HFFc6 (cell line): ENCODE results near the gene STRN3. TPM values are rescaled to one million over a fixed set of nuclear protein-coding genes. Genes with fewer than 3 reads are reported as not detected.
"Not testable (repeated sequence)": the region's sequence is repeated elsewhere in the genome, so short reads cannot be mapped to it uniquely, and the experiment has no call there.

Experiments
- DNase-seq: peaks from one replicate; pipeline ENCODE4 v3.0.0-alpha.2; 2018
- H3K27ac Mint-ChIP-seq: 2 replicates; pipeline ENCODE4 v1.8.0; 2020; ENCODE audit warnings: mild to moderate bottlenecking, mixed read lengths
- H3K27me3 Mint-ChIP-seq: 2 replicates; pipeline ENCODE4 v1.8.0; 2021; ENCODE audit warnings: mild to moderate bottlenecking, moderate library complexity, mixed read lengths; ENCODE audit not compliant: insufficient read depth
- H3K36me3 Mint-ChIP-seq: 2 replicates; pipeline ENCODE4 v1.8.0; 2021; ENCODE audit warnings: low read depth, mixed read lengths
- H3K4me1 Mint-ChIP-seq: 2 replicates; pipeline ENCODE4 v1.8.0; 2020; ENCODE audit warnings: low read depth, mixed read lengths
- H3K4me3 Mint-ChIP-seq: 2 replicates; pipeline ENCODE4 v1.8.0; 2020; ENCODE audit warnings: mild to moderate bottlenecking, moderate library complexity, mixed read lengths
- H3K9me3 Mint-ChIP-seq: 2 replicates; pipeline ENCODE4 v1.8.0; 2020; ENCODE audit warnings: mild to moderate bottlenecking, mixed read lengths
- total RNA-seq, 6 experiments: library from RNA; stranded (reverse); fragmentation: NEBNext Ultra II Directional; extraction: Animal tissue kit (Norgen Biotek cat#: 25700); gene quantifications; 2 replicates in 1 of 6; 3 replicates in 5 of 6; pipeline ENCODE4 v1.2.3, GENCODE V29; 2021
- TF ChIP-seq, protein P1 (sequence below): fragments of 200-600 bp; sonication (generic); IDR thresholded peaks from 2 replicates; pipeline ENCODE4 v1.5.0; 2021; ENCODE audit warnings: antibody characterized with exemption, mild to moderate bottlenecking

The STRN3 gene
- total RNA-seq, 6 experiments from 2014 or later, result 34.5 to 40.6 (median 38.6) TPM

DNA sequence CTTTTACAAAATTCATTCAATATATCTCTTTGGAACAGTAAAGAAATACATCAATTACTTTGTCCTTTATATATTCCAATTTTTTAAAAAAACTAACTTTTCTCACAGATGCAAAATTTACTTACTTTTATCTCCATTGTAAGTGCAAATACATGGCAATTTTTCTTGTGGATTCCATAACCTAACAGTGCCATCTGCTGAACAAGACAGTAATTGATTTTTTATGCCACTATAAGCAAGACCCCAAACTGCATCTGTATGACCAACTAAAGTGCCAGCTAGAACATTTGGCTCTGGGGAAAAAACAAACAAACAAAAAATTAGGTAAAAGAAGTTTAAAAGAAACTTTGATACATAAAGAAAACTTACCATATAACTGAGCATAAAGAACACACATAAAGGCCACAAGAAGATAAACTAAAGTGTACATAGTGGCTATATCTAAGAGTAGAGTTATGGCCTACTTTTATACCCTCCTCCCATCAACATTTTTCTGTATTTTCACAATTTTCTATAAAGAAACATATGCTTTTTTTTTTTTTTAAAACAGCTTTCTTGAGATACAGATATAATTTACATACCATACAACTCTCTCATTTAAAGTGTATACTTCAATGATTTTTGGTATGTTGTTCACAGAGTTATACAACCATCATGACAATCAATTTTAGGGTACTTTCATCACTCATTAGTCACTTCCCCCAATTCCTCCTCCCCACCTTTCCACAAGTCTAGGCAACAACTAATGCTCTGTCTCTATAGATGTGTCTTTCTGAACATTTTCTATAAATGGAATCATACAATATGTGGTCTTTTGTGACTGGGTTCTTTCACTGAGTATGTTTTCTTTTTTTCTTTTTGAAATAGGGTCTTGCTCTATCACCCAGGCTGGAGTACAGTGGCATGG lies 119.2 kb downstream of the STRN3 start:
- TF ChIP-seq, protein P1, sequence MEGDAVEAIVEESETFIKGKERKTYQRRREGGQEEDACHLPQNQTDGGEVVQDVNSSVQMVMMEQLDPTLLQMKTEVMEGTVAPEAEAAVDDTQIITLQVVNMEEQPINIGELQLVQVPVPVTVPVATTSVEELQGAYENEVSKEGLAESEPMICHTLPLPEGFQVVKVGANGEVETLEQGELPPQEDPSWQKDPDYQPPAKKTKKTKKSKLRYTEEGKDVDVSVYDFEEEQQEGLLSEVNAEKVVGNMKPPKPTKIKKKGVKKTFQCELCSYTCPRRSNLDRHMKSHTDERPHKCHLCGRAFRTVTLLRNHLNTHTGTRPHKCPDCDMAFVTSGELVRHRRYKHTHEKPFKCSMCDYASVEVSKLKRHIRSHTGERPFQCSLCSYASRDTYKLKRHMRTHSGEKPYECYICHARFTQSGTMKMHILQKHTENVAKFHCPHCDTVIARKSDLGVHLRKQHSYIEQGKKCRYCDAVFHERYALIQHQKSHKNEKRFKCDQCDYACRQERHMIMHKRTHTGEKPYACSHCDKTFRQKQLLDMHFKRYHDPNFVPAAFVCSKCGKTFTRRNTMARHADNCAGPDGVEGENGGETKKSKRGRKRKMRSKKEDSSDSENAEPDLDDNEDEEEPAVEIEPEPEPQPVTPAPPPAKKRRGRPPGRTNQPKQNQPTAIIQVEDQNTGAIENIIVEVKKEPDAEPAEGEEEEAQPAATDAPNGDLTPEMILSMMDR, result peak; percentile 64
- no peaks in the 10 kb centered on the region for H3K4me1 Mint-ChIP-seq
- no peaks in the 10 kb centered on the region for H3K27me3 Mint-ChIP-seq
- no peak for DNase-seq
- no peaks in the 10 kb centered on the region for H3K9me3 Mint-ChIP-seq
- no peak overlapping the region for H3K4me3 Mint-ChIP-seq
- H3K36me3 Mint-ChIP-seq, result peaks cover 5% of the 10 kb centered on the region; the same call in 1 of the 2 replicates
- no peak overlapping the region for H3K27ac Mint-ChIP-seq

DNA sequence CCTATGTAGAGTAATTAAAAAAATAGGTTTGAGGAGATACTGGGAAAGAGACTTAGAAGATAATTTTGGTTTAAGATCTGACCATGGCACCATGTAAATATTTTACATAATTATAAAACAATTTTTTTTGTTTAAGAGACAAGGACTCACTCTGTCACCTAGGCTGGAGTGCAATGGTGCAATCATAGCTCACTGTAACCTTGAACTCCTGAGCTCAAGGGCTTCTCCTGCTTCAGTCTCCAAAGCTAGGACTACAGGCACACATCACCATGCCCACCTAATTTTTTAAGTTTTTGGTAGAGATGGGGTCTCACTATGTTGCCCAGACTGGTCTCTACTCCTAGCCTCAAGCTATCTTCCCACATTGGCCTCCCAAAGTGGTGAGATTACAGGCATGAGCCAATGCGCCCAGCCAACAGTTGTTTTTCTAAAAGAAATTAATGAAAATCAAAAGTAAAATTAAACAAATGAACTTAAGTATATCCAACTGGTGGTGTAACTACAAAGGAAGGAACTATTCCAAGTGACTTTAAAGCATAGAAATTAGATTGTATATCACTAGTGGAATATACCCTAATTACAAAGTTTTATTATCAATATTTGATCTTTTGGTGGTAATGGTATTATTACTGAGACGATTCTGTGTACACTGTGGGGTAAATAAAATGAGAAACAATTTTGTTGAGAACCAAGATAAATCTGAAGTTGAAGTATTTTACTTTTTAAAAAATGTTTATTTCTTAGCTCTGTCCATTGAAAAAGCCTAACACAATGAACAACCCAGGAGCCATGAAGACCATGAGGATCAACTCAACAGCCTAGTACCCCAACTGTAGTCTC lies 122.7 kb downstream of the STRN3 start:
- Mint-ChIP-seq H3K9me3 (no peaks in the 10 kb centered on the region), H3K36me3 (peaks cover 11% of the 10 kb centered on the region), H3K27me3 (no peaks in the 10 kb centered on the region), H3K27ac (no peak overlapping the region), H3K4me1 (no peaks in the 10 kb centered on the region), H3K4me3 (no peak overlapping the region)
- TF ChIP-seq, protein P1, result no peak
- no peak for DNase-seq

DNA sequence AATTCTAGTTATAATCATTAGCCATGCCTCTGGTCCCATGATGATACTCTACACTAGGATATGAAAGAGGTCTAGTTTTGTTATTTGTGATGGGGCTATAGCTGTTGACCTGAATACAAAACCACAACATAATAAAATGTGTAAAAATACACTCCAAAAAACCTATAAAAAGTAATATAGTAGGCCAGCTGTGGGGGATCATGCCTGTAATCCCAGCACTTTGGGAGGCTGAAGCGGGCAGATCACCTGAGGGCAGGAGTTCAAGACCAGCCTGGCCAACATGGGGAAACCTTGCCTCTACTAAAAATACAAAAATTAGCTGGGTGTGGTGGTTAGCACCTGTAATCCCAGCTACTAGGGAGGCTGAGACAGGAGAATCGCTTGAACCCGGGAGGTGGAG lies 129.1 kb downstream of the STRN3 start:
- H3K36me3 Mint-ChIP-seq, result peaks cover 30% of the 10 kb centered on the region
- H3K27me3 Mint-ChIP-seq, H3K9me3 Mint-ChIP-seq: not testable (repeated sequence)

DNA sequence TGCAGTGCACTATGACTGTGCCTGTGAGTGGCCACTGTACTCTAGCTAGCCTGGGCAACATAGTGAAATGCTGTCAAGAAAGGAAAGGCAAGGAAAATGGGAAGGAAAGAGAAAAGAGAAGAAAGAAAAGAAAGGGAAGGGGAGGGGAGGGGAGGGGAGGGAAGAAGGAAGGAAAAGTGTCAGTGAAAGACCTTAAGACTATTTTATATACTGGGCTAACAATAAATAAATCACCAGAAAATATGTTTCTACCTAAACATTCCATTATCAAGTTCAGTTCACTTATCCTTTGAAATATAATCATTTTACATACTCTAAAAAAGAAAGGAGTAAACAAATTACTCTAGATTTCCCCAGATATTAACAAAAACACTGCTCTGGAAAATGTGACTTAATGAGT lies 129.7 kb downstream of the STRN3 start:
- no peak for DNase-seq
- no peaks in the 10 kb centered on the region for H3K27me3 Mint-ChIP-seq
- no peak overlapping the region for H3K27ac Mint-ChIP-seq
- H3K36me3 Mint-ChIP-seq, result peaks cover 30% of the 10 kb centered on the region
- H3K4me3 Mint-ChIP-seq, result no peak overlapping the region; the same call in 1 of the 2 replicates
- H3K9me3 Mint-ChIP-seq, result no peaks in the 10 kb centered on the region
- TF ChIP-seq, protein P1, result no peak
- peaks cover 15% of the 10 kb centered on the region for H3K4me1 Mint-ChIP-seq

More for the DNA sequence above, 129.1 kb downstream of the STRN3 start:
- H3K4me1 Mint-ChIP-seq, result peaks cover 15% of the 10 kb centered on the region
- not testable (repeated sequence) for DNase-seq, H3K4me3 Mint-ChIP-seq, H3K27ac Mint-ChIP-seq

DNA sequence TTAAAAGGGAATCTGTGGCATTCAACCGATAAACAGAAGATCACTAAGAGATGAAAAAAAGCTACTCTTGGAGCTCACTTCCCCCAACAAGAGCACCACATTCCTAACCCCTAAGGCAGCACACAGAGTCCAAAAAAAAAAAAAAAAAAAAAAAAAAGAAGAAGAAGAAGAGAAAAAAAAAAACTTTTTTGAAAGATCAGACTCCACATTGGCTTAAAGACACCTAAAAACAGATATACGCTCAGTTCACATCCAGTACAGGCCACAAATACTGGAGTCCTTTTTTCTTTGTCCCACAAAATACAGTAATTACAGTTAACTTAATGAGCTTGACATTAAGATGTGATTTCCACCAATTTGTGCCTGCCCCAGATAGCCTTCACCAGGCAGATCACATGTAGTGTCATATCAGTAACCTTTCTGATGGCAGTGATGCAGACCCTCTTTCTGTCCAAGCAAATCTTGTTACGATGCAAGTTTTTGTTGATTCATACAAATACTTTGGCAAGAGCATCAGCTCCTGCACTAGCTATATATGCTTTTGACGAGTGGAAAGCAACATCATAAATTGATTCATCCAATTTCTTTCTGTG lies 131.2 kb downstream of the STRN3 start:
- Mint-ChIP-seq H3K4me3 (no peak overlapping the region), H3K36me3 (peaks cover 30% of the 10 kb centered on the region), H3K4me1 (peaks cover 15% of the 10 kb centered on the region), H3K9me3 (no peaks in the 10 kb centered on the region), H3K27me3 (no peaks in the 10 kb centered on the region), H3K27ac (peak overlapping the region; percentile 37; the same call in 1 of the 2 replicates)
- TF ChIP-seq, protein P1, result no peak
- DNase-seq, result no peak
